Left ventricle myocardium superior (tissue), 1 donor: ENCODE measurements around the gene CERS6. TPM values are rescaled to one million over a fixed set of nuclear protein-coding genes. Genes with fewer than 3 reads are reported as not detected.

Experiments
- ATAC-seq: fragments of 200-7000 bp; cut with Tn5 transposase; one replicate; pipeline ENCODE4 v1.9.1; 2020; ENCODE audit warnings: mild to moderate bottlenecking, moderate library complexity
- DNase-seq: peaks from one replicate; pipeline ENCODE4 v3.0.0-alpha.2; 2020
- intact Hi-C: fragments of 100-400 bp; cut with micrococcal nuclease; formaldehyde crosslinking; loops from one replicate; pipeline ENCODE4 v1.11.0; 2022
- total RNA-seq: library from RNA; stranded (reverse); fragmentation: NEBNext Ultra II Directional; extraction: Animal tissue kit (Norgen Biotek cat#: 25700); gene quantifications from one replicate; pipeline ENCODE4 v1.2.1, GENCODE V29; 2021
- donor health status: DM: no; HTN: yes; CAD: no; lungs with severe emphysema.

Gene CERS6
- total RNA-seq, 1 donor from 2014 or later = 71.7 TPM

DNA sequence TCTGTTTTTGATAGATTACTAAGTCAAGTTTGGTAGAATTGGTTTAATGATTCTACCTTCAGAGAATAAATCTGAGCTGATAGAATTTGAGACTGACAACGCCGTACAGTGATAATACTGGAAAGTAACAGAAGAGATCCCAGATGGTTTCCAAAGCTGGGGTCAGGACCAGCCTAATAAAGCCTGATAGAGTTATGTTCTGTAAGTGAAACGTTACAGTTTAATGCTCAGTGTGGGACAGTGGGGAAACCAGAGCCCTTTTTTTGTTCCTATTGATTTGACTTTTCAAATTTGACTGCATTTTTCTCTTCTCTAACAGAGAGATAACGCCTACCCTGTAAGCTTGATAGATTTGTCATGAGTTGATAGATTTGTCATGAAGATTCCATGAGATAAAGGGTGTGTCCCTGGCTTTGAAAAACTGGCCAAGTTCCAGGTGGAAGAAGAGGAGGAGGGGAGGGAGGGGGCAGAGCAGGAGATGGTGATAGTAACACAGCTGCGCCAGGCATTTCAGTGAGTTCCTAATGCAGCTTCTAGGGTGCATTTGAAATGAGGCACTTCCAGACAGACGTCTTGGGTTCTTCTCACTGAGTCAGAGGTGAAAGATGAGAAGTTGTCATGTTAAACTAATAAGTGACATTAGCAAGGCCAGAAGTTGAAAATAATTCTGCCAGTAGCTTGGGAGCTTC is 65.1 kb downstream of the CERS6 start:
- intact Hi-C loops = loop anchor here (10.0 kb wide), 1 partner anchor 124 kb away; no protein-coding TSS in a partner anchor
- ATAC-seq (peak; percentile 51), DNase-seq (no peak)

DNA sequence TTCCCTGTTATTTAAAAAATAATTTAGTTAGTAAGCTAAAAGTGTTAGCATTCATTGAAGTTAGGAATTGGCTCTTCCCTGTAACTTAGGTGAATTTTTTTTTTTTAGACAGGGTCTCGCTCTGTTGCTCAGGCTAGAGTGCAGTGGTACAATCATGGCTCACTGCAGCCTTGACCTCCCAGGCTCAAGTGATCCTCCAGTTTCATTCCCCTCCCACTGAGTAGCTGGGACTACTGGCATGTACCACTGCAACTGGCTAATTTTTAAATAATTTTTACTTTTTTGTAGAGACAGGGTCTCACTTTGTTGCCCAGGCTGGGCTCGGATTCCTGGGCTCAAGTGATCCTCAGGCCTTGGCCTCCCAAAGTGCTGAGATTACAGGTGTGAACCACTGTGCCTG is 66.4 kb downstream of the CERS6 start:
- DNase-seq (no peak), ATAC-seq (no peak)
- intact Hi-C loops = loop anchor here (10.0 kb wide), 1 partner anchor 122 kb away; no protein-coding TSS in a partner anchor

DNA sequence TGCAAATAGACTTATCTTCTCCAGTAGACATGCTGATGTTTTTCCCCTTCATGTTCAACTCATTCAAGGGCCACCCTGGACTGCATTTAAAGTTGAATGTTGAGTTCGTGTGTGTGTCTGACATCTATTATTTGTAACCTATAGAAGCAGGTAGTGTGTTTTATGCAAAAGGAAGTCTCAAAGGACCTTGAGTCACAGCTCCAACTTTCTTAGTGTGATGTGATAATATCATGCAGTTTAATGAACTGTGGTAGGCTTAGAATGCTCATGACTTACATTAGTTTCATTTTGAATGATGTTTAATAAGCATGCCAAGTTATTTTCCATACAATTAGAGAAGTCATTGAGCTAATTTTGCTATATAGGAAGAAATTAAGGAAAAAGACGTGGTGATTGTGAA is 67.9 kb downstream of the CERS6 start:
- intact Hi-C loops = loop anchor here (10.0 kb wide), 1 partner anchor 121 kb away; no protein-coding TSS in a partner anchor
- DNase-seq = no peak
- no peak for ATAC-seq

- intact Hi-C loops = loop anchor here (10.0 kb wide), 1 partner anchor 120 kb away; no protein-coding TSS in a partner anchor
- DNase-seq (no peak), ATAC-seq (no peak)
These were observed 68.9 kb downstream of the CERS6 start for GRCh38 chr2:168525020-168525419.

GRCh38 chr2:168525716-168526446 is 69.8 kb downstream of the CERS6 start:
- ATAC-seq (peak; percentile 12), DNase-seq (no peak)
- intact Hi-C loops = loop anchor here (10.0 kb wide), 1 partner anchor 119 kb away; no protein-coding TSS in a partner anchor

GRCh38 chr2:168526641-168527040 is 70.6 kb downstream of the CERS6 start:
- intact Hi-C loops = loop anchor here (10.0 kb wide), 1 partner anchor 118 kb away; no protein-coding TSS in a partner anchor
- ATAC-seq (peak; percentile 90), DNase-seq (no peak)

DNA sequence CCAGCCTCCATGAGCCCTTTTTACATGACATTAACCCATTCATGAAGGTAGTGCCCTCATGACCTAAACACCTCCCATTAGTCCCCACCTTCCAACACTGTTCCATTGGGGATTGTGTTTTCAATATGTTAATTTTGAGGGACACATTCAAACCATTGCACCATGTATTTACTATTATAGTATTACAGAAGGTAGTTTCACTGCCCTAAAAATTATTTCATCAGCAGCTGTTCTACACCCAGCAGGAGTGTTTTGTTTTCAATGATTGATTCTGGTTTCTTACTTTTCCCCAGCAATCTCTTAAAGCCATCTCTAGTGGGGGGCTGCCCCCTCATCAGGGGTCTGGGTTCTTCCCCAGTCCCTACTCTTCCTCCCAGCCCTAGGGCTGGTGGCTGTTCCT is 71.9 kb downstream of the CERS6 start:
- intact Hi-C loops = loop anchor here (10.0 kb wide), 1 partner anchor 117 kb away; no protein-coding TSS in a partner anchor
- DNase-seq = no peak
- ATAC-seq = no peak

DNA sequence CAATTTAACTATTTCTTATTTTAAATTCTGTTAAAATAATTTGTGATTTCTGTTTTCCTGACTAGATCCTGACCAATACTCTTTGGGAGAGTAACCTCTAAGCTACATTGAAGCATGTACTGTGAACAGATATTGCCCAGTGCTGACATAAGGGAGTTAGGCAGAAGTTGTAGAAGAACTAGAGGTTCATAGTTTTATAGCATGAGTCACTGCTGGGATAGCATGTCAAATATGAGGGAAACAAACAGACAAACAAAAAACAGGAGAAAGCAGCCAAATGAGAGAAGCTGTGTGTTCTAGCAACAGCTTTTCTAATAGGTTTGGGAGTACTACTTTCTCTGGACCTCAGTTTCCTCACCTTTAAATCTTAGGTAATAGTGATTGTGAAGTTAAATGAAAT is 72.4 kb downstream of the CERS6 start:
- no peak for DNase-seq
- ATAC-seq = no peak
- intact Hi-C loops = loop anchor here (10.0 kb wide), 1 partner anchor 116 kb away; no protein-coding TSS in a partner anchor

DNA sequence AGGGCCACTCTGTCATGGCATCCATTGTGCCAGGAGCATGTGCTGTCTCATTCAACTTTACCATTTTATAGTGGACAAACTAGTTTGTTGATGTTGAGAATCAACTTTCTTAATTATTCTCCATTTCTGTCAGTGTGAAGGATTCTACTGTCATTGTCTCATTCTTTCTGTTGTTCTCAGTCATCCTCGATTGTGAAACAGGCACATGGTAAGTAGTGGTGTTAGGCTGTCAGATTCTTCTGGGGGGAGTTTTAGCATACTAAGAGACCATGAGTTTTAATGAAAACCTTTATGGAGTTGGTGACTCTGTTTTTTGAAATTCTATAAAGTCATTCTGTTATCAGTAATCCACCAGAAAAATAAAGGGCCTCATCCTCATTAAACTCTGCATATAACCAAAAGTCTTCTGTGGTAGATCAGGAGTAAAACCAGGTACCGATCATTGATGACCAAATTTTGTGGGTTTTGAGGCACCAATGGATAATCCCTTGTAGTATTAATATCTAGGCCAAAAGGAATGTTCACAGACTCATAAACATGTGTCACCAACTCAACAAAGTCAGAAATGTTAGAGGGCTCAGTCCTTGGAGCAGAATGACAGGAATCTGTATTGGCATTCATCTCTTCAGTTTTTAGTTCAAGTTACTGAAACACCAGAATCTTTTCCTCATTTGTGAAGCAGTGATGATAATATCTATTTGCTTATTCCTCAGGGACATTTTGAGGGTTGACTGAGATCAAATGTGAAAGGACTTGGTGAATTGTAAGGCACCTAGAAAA is 73.2 kb downstream of the CERS6 start:
- intact Hi-C loops = loop anchor here (10.0 kb wide), 1 partner anchor 116 kb away; no protein-coding TSS in a partner anchor
- DNase-seq (no peak), ATAC-seq (no peak)

GRCh38 chr2:168529900-168530561 is 74.0 kb downstream of the CERS6 start:
- intact Hi-C loops = loop anchor here (2.0 to 10.0 kb wide), 2 partner anchors 73 to 115 kb away; partner anchors contain the start of gene CERS6
- DNase-seq = no peak
- peak; percentile 23 for ATAC-seq

GRCh38 chr2:168530982-168531622 is 75.0 kb downstream of the CERS6 start:
- ATAC-seq (no peak), DNase-seq (no peak)
- intact Hi-C loops = loop anchor here (2.0 kb wide), 1 partner anchor 74 kb away; the partner anchor contains the start of gene CERS6

GRCh38 chr2:168534926-168535325 is 78.9 kb downstream of the CERS6 start:
- peak; percentile 31 for ATAC-seq
- intact Hi-C loops = no loop called here
- DNase-seq = no peak

GRCh38 chr2:168536925-168537466 is 80.9 kb downstream of the CERS6 start:
- DNase-seq = no peak
- no peak for ATAC-seq
- intact Hi-C loops = no loop called here

DNA sequence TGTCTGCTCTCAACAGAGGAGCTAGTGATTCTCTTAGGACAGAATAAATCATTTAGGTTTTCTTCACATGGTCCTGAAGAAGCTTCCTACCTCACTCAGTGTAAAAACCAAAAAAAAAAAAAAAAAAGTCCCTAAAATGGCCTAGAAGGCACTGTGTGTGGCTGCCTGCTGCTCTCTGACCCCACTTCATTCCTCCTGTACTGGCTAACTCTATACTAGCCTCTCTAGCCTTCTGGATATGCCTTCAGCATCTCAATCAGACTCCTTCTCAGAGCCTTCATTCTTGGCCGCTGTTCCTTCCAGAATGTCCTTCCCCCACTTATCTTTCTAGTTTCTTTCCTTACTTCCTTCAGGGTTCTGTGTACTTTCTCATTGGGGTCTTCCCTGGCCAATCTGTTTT is 82.1 kb downstream of the CERS6 start:
- intact Hi-C loops = no loop called here
- DNase-seq (no peak), ATAC-seq (no peak)

DNA sequence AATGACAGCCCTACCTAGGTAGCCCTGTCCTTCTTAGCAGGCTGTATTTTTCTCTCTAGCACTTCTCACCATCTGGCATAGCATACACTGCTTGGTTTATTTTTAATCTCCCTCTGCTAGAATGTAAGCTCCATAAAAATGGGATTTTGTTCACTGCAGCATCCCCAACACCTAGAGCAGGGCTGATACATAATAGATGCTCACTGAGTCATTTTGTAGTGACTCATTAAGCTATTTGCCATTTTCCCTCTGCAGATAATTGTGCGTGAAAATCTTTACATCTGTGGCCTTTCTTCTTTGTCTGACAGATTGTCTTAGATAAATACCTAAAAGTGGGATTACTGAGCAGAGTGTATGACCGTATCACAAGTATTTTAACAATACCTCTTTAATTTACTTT is 82.5 kb downstream of the CERS6 start:
- ATAC-seq = peak; percentile 48
- DNase-seq = no peak
- intact Hi-C loops = no loop called here

DNA sequence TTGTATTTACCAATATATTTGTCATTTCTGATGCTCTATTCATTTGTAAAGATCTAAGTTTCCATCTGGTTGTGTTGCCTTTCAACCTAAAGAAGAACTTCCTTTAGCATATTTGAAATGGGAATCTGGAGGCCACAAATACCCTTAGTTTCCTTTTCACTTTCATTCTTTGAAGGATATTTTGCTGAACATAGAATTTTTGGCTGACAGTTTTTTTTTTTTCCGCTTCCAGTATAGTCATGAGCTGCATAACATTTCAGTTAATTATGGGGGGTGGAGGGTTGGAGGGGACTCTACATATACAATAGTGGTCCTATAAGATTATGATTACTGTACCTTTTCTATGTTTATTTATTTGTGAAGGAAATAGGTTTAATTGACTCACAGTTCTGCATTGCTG is 83.9 kb downstream of the CERS6 start:
- DNase-seq (no peak), ATAC-seq (no peak)
- intact Hi-C loops = loop anchor here (10.0 kb wide), 1 partner anchor 145 kb away; no protein-coding TSS in a partner anchor

DNA sequence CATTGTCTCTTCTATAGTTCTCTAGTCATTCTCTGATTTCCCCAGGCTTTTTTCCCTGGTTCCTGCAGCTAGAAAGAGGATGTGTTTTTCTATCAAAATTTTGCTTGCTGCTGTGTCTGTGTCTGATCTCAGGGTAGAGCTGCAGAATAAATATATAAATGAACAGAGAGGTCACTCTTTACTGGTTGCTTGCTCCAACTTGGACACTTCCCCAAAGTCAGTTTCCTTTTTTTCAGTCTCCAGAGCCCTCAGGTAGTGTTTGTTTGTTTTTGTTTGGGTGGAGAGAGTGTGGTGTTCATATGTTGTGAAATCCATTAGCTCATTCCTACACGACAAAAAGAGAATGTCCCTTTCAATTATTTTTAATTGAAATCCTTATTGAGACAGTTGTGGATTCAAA is 85.8 kb downstream of the CERS6 start:
- ATAC-seq (no peak), DNase-seq (no peak)
- intact Hi-C loops = loop anchor here (10.0 kb wide), 1 partner anchor 143 kb away; no protein-coding TSS in a partner anchor

- intact Hi-C loops = loop anchor here (10.0 kb wide), 1 partner anchor 142 kb away; no protein-coding TSS in a partner anchor
- no peak for ATAC-seq
These were observed 87.0 kb downstream of the CERS6 start for GRCh38 chr2:168543037-168543436.

More at GRCh38 chr2:168543037-168543436, 87.0 kb downstream of the CERS6 start:
- no peak for DNase-seq
